Suprapubic skin (tissue), 4 donors: ENCODE results near the gene NEURL1. TPM values are rescaled to one million over a fixed set of nuclear protein-coding genes. Genes with fewer than 3 reads are reported as not detected.

Experiments
- DNase-seq, 2 donors: peaks; one replicate each; pipeline ENCODE4 v3.0.0-alpha.2; 2019; ENCODE audit warnings: low spot score in 2 of 2
- H3K27ac ChIP-seq: fragments of 200-600 bp; sonication (generic); one replicate; pipeline ENCODE4 v1.5.1; 2019
- H3K27me3 ChIP-seq: fragments of 200-600 bp; sonication (generic); one replicate; pipeline ENCODE4 v1.5.1; 2019
- H3K36me3 ChIP-seq: fragments of 200-600 bp; sonication (generic); one replicate; pipeline ENCODE4 v1.5.1; 2019
- H3K4me1 ChIP-seq: fragments of 200-600 bp; sonication (generic); one replicate; pipeline ENCODE4 v1.5.1; 2019
- H3K4me3 ChIP-seq: fragments of 200-600 bp; sonication (generic); one replicate; pipeline ENCODE4 v1.5.1; 2019; ENCODE audit warnings: mild to moderate bottlenecking
- H3K9me3 ChIP-seq: fragments of 200-600 bp; sonication (generic); one replicate; pipeline ENCODE4 v1.5.1; 2019
- CTCF ChIP-seq, 2 donors: fragments of 200-600 bp in 1 of 2; fragments of 450-650 bp in 1 of 2; sonication (generic) in 1 of 2; IDR thresholded peaks; one replicate each; pipeline ENCODE4 v1.5.1; 2016 to 2019; ENCODE audit warnings: antibody characterized with exemption in 2 of 2, mild to moderate bottlenecking in 1 of 2, moderate library complexity in 1 of 2
- EP300 ChIP-seq: sonication (generic); formaldehyde crosslinking; IDR thresholded peaks from one replicate; pipeline ENCODE4 v1.6.1; 2017; ENCODE audit warnings: antibody characterized with exemption
- POLR2A ChIP-seq, 2 donors: fragments of 450-650 bp; IDR thresholded peaks; one replicate each; pipeline ENCODE4 v1.6.1; 2017; ENCODE audit warnings: antibody characterized with exemption in 2 of 2, mild to moderate bottlenecking in 2 of 2, moderate library complexity in 2 of 2
- POLR2AphosphoS5 ChIP-seq, 3 donors: sonication (generic); formaldehyde crosslinking; IDR thresholded peaks; one replicate each; pipeline ENCODE4 v1.6.1; 2017; ENCODE audit warnings: antibody characterized with exemption in 3 of 3
- WGBS: methylation state at CpG from one replicate; pipeline ENCODE4 v1.1.5; 2018; 5-methylcytosine and 5-hydroxymethylcytosine counted together
- total RNA-seq, 4 donors: library from RNA; depleted of rRNA; stranded (reverse); fragments of >200 nt; gene quantifications; one replicate each; pipeline ENCODE4 v1.1.0, GENCODE V29; 2016

Gene NEURL1
- total RNA-seq, 4 donors from 2014 or later, result 0.18 to 0.30 TPM; not detected in 2

GRCh38 chr10:103512166-103512565, 18.7 kb downstream of the NEURL1 start:
- no peaks in the 10 kb centered on the region for H3K9me3 ChIP-seq
- no peak overlapping the region for H3K27ac ChIP-seq
- H3K4me1 ChIP-seq, result no peaks in the 10 kb centered on the region
- H3K4me3 ChIP-seq, result no peak overlapping the region
- no peaks in the 10 kb centered on the region for H3K36me3 ChIP-seq
- TF ChIP-seq POLR2A (IDR thresholded peaks at IDR 0.05) (no peak), EP300 (no peak), POLR2AphosphoS5 (IDR thresholded peaks at IDR 0.05) (no peak), CTCF (IDR thresholded peaks at IDR 0.05) (no peak)
- peak in 1 of 2 donors; percentile 9 for DNase-seq
- H3K27me3 ChIP-seq, result peaks cover 8% of the 10 kb centered on the region

DNA sequence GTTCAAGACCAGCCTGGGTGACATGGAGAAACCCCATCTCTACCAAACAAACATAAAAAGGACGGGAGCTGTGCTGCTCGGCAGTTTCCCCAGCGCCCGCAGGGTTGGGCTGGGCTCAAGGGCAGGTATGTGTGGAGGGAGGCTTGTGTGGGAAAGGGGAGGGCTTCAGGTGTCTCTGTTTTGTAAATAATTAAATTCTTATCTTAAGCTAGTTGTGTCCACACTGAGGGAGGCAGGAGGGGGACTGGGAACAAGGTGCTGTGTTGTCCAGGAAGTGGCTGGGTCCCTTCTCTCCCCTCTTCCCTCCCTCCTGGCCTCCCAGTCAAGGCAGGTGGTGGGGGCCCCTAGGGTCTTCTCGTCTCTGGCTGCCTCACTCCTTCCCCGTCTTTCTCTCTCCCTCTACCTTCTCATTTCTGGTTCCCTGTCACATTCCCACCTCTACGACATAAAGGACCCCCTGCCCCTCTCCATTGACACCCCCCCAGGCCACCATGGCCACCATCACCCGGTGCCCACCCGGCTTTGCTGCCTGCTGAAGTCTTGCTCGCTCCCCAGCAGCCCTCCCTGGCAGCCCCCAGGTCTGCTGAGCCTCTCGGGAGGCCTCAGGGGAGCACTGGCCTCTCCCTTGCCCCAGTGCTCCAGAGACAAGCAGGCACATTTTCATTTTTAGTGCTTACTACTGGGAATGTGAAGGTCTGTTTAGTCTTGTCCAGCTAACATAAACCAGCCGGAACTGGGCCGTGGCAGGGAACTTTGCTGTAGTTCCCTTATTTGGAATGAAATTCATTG, 19.3 kb downstream of the NEURL1 start:
- WGBS, result 81% methylated on average over 13 of the region's 13 CpGs
- no peaks in the 10 kb centered on the region for H3K9me3 ChIP-seq
- H3K36me3 ChIP-seq, result no peaks in the 10 kb centered on the region
- H3K4me3 ChIP-seq, result no peak overlapping the region
- peaks cover 2% of the 10 kb centered on the region for H3K27me3 ChIP-seq
- H3K27ac ChIP-seq, result no peak overlapping the region
- peak in 1 of 2 donors; percentile 59 for DNase-seq
- no peak for TF ChIP-seq EP300
- no peaks in the 10 kb centered on the region for H3K4me1 ChIP-seq

DNA sequence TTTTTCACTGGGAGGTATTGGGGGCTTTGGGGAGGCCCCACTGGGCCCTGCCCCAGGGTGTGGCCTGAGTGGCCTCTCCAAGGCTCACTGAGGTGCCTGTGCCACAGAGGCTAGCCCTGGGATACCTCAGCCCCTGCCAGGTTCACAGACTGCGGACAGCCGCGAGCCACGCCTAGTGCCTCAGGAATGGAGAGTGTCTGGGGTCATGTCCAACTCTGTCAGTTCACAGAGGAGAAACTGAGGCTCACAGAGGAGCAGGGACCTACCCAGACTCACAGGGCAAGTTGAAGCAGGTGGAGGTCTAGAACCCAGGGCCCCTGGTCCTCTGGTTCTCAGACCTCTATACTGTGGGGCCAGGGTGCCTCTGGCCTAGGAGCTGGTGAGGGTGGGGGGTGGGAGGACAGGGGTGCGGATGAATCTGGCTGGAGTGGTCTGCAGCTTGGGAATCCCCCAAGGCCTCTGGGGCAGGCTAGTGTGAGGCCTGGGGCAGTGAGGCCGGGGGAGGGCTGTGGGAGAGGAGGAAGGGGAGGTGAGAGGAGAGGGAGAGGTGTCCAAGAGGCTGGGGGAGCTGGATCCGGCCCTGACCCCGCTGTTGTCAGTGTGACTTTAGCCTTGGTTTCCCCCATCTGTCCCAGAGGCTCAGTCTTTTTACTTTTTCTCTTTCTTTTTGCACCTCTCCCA, 20.0 kb downstream of the NEURL1 start:
- no peak for TF ChIP-seq EP300
- TF ChIP-seq POLR2AphosphoS5 (IDR thresholded peaks at IDR 0.05), result no peak
- TF ChIP-seq POLR2A (IDR thresholded peaks at IDR 0.05), result no peak
- Histone ChIP-seq H3K9me3 (no peaks in the 10 kb centered on the region), H3K4me1 (no peaks in the 10 kb centered on the region), H3K4me3 (no peak overlapping the region), H3K36me3 (no peaks in the 10 kb centered on the region), H3K27me3 (no peaks in the 10 kb centered on the region), H3K27ac (no peak overlapping the region)
- 96% methylated on average over 4 of the region's 8 CpGs for WGBS
- DNase-seq, result peak; percentile 37 to 58

DNA sequence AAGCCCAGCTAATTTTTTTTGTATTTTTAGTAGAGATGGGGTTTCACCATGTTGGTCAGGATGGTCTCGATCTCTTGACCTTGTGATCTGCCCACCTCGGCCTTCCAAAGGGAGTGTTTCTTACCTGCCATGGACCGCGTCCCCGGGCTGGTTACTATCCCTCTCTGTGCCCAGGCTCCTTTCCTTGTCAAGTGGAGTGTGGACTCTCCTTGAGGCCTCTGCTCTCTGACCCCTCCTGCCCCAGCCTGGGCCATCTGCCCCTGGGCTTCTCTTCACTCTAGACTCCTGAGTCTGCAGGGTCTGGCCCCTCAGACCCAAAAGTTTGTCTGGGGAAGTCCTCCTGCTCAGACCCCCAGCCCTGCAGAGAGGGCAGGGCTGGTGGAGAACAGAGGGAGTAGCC, 20.7 kb downstream of the NEURL1 start:
- Histone ChIP-seq H3K9me3 (no peaks in the 10 kb centered on the region), H3K36me3 (no peaks in the 10 kb centered on the region), H3K27me3 (no peaks in the 10 kb centered on the region), H3K27ac (no peak overlapping the region), H3K4me3 (no peak overlapping the region), H3K4me1 (no peaks in the 10 kb centered on the region)
- DNase-seq, result peak; percentile 29 to 61
- whole genome bisulfite sequencing, result 95% methylated on average over 5 of the region's 5 CpGs
- TF ChIP-seq EP300 (no peak), CTCF (IDR thresholded peaks at IDR 0.05) (no peak), POLR2AphosphoS5 (IDR thresholded peaks at IDR 0.05) (no peak), POLR2A (IDR thresholded peaks at IDR 0.05) (no peak)

DNA sequence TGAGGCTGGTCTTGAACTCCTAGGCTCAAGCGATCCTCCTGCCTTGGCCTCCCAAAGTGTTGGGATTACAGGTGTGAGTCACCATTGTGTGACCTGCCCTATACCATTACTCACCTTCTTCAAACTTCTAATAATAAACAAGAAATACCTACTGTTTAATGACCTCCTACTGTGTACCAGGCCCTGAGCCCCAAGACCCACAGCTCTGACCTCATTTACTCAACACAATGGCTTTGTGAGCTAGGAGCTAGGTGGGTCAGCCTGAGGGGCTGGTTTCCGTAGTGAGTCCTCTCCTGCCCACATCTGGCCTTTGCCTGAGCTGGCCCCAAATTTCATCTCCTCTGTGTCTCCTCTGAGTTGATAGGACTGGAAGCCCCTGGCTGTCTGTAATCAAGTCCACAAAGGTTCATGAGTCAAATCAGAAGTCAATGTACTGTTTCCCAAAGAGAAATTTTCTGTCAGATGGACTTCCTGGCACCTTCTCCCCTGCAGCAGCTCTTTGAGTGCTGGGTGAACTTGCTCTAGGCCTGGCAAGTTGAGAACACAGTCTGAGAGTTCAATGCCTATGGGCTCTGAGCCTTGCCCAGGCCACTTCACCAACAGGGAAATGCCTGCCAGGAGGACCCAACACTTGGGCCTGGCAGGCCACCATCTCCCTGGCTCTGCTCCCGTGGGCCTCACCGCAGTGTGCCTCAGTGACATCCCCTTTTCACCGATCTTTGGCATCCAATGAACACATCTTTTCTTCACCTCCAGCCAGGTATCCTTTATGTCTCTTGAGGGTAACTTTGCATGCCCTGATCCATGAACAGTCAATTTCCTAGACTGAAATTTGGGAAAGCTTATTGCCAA, 24.0 kb downstream of the NEURL1 start:
- TF ChIP-seq CTCF (IDR thresholded peaks at IDR 0.05) (no peak), POLR2A (IDR thresholded peaks at IDR 0.05) (no peak), EP300 (no peak), POLR2AphosphoS5 (IDR thresholded peaks at IDR 0.05) (no peak)
- Histone ChIP-seq H3K27me3 (no peaks in the 10 kb centered on the region), H3K4me1 (no peaks in the 10 kb centered on the region), H3K36me3 (no peaks in the 10 kb centered on the region), H3K4me3 (no peak overlapping the region), H3K9me3 (no peaks in the 10 kb centered on the region), H3K27ac (no peak overlapping the region)
- DNase-seq, result peak; percentile 18 to 32
- 98% methylated on average over 5 of the region's 5 CpGs for WGBS
